HFFc6 (cell line): ENCODE measurements around the gene MYO15A. TPM values are rescaled to one million over a fixed set of nuclear protein-coding genes. Genes with fewer than 3 reads are reported as not detected.

Experiments used
- DNase-seq: peaks from one replicate; pipeline ENCODE4 v3.0.0-alpha.2; 2018
- H3K27ac Mint-ChIP-seq: 2 replicates; pipeline ENCODE4 v1.8.0; 2020; ENCODE audit warnings: mild to moderate bottlenecking, mixed read lengths
- H3K27me3 Mint-ChIP-seq: 2 replicates; pipeline ENCODE4 v1.8.0; 2021; ENCODE audit warnings: mild to moderate bottlenecking, moderate library complexity, mixed read lengths; ENCODE audit not compliant: insufficient read depth
- H3K36me3 Mint-ChIP-seq: 2 replicates; pipeline ENCODE4 v1.8.0; 2021; ENCODE audit warnings: low read depth, mixed read lengths
- H3K4me1 Mint-ChIP-seq: 2 replicates; pipeline ENCODE4 v1.8.0; 2020; ENCODE audit warnings: low read depth, mixed read lengths
- H3K4me3 Mint-ChIP-seq: 2 replicates; pipeline ENCODE4 v1.8.0; 2020; ENCODE audit warnings: mild to moderate bottlenecking, moderate library complexity, mixed read lengths
- H3K9me3 Mint-ChIP-seq: 2 replicates; pipeline ENCODE4 v1.8.0; 2020; ENCODE audit warnings: mild to moderate bottlenecking, mixed read lengths
- CTCF ChIP-seq: fragments of 200-600 bp; sonication (generic); IDR thresholded peaks from 2 replicates; pipeline ENCODE4 v1.5.0; 2021; ENCODE audit warnings: antibody characterized with exemption, mild to moderate bottlenecking
- total RNA-seq, 6 experiments: library from RNA; stranded (reverse); fragmentation: NEBNext Ultra II Directional; extraction: Animal tissue kit (Norgen Biotek cat#: 25700); gene quantifications; 2 replicates in 1 of 6; 3 replicates in 5 of 6; pipeline ENCODE4 v1.2.3, GENCODE V29; 2021

MYO15A gene
- total RNA-seq, 6 experiments from 2014 or later: 0.12 to 0.20 (median 0.16) TPM; not detected in 2

- peak; percentile 71 for DNase-seq
- no peak for TF ChIP-seq CTCF
- Mint-ChIP-seq H3K36me3 (peaks cover 18% of the 10 kb centered on the region), H3K4me1 (peaks cover 46% of the 10 kb centered on the region), H3K27ac (peak overlapping the region; percentile 98), H3K27me3 (no peaks in the 10 kb centered on the region; the same call in none of the 2 replicates), H3K4me3 (peak overlapping the region; percentile 92), H3K9me3 (no peaks in the 10 kb centered on the region)
Measured at GRCh38 chr17:18182978-18183333, 74.4 kb downstream of the MYO15A start.

GRCh38 chr17:18183334-18184142 is 75.0 kb downstream of the MYO15A start, which contains the start of gene ALKBH5:
TSS of gene ALKBH5 (plus strand) at chr17:18183828. CDS start at chr17:18184244, 416 bp downstream.
- H3K9me3 Mint-ChIP-seq: no peaks in the 10 kb centered on the region
- peak; percentile 78 for TF ChIP-seq CTCF
- H3K4me3 Mint-ChIP-seq: peak within 1 kb of the TSS; percentile 92
- peak within 1 kb of the TSS; percentile 98 for H3K27ac Mint-ChIP-seq
- H3K4me1 Mint-ChIP-seq: peaks cover 52% of the 10 kb centered on the region
- H3K36me3 Mint-ChIP-seq: peaks cover 21% of the 10 kb centered on the region
- no peaks in the 10 kb centered on the region; the same call in 1 of the 2 replicates for H3K27me3 Mint-ChIP-seq
- DNase-seq: peak; percentile 100

- H3K4me1 Mint-ChIP-seq: peaks cover 54% of the 10 kb centered on the region
- H3K4me3 Mint-ChIP-seq: peak overlapping the region; percentile 92
- H3K9me3 Mint-ChIP-seq: no peaks in the 10 kb centered on the region
- H3K27ac Mint-ChIP-seq: peak overlapping the region; percentile 98
- DNase-seq: peak; percentile 33
- peaks cover 23% of the 10 kb centered on the region for H3K36me3 Mint-ChIP-seq
- no peak for TF ChIP-seq CTCF
- no peaks in the 10 kb centered on the region; the same call in 1 of the 2 replicates for H3K27me3 Mint-ChIP-seq
Measured at GRCh38 chr17:18184143-18185031, 75.8 kb downstream of the MYO15A start.

GRCh38 chr17:18185391-18185790 is 76.8 kb downstream of the MYO15A start:
- TF ChIP-seq CTCF: no peak
- Mint-ChIP-seq H3K36me3 (peaks cover 23% of the 10 kb centered on the region), H3K9me3 (no peaks in the 10 kb centered on the region), H3K27me3 (no peaks in the 10 kb centered on the region; the same call in 1 of the 2 replicates), H3K27ac (peak overlapping the region; percentile 98), H3K4me3 (peak overlapping the region; percentile 92), H3K4me1 (peaks cover 58% of the 10 kb centered on the region)
- peak; percentile 55 for DNase-seq

- H3K36me3 Mint-ChIP-seq: peaks cover 27% of the 10 kb centered on the region
- DNase-seq: peak; percentile 19
- H3K4me3 Mint-ChIP-seq: peak overlapping the region; percentile 92
- H3K27me3 Mint-ChIP-seq: no peaks in the 10 kb centered on the region; the same call in 1 of the 2 replicates
- H3K27ac Mint-ChIP-seq: peak overlapping the region; percentile 98
- H3K9me3 Mint-ChIP-seq: no peaks in the 10 kb centered on the region
- H3K4me1 Mint-ChIP-seq: peaks cover 64% of the 10 kb centered on the region
- no peak for TF ChIP-seq CTCF
Measured at GRCh38 chr17:18185832-18186626, 77.5 kb downstream of the MYO15A start.
